Measurements from ENCODE around the gene OR9G1.

The OR9G1 gene

GRCh38 chr11:56720513-56720912 is 21.6 kb downstream of the OR9G1 start:
- in situ Hi-C loops (cut with MboI; ENCODE audit: low sequenced_read_pairs), result no loop called here
- H3K4me3 ChIP-seq, result no peak overlapping the region
- DNase-seq (ENCODE audit: low spot score in 2 of 2), result no peak
- H3K4me1 ChIP-seq, result no peaks in the 10 kb centered on the region
- H3K9me3 ChIP-seq, result no peaks in the 10 kb centered on the region
- H3K27me3 ChIP-seq (ENCODE audit: low read depth), result no peaks in the 10 kb centered on the region
- H3K36me3 ChIP-seq (replicated peaks), result no peaks in the 10 kb centered on the region

GRCh38 chr11:56740107-56740506 is 41.2 kb downstream of the OR9G1 start:
- no peak for DNase-seq (ENCODE audit: low spot score in 2 of 2)

DNA sequence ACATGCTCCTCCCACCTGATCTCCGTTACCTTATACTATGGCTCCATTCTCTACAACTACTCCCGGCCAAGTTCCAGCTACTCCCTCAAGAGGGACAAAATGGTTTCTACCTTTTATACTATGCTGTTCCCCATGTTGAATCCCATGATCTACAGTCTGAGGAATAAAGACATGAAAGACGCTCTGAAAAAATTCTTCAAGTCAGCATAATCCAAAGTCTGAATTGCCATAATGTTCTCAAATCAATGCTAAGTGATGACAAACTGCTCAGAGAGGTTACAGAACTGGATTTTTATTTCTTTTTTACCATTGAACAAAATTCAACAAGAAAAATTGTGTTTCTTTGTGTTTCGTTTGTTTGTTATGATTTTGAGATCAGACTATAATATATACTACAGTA is 42.0 kb downstream of the OR9G1 start:
- in situ Hi-C loops (cut with MboI; ENCODE audit: low sequenced_read_pairs), result no loop called here
- Histone ChIP-seq H3K9me3 (no peaks in the 10 kb centered on the region), H3K4me3 (no peak overlapping the region), H3K36me3 (replicated peaks) (no peaks in the 10 kb centered on the region), H3K4me1 (no peaks in the 10 kb centered on the region), H3K27me3 (ENCODE audit: low read depth) (no peaks in the 10 kb centered on the region)
- no peak for DNase-seq (ENCODE audit: low spot score in 2 of 2)

More at GRCh38 chr11:56740107-56740506, 41.2 kb downstream of the OR9G1 start:
- Histone ChIP-seq H3K27me3 (ENCODE audit: low read depth) (no peaks in the 10 kb centered on the region), H3K4me1 (no peaks in the 10 kb centered on the region), H3K9me3 (no peaks in the 10 kb centered on the region), H3K36me3 (replicated peaks) (no peaks in the 10 kb centered on the region), H3K4me3 (no peak overlapping the region)
- in situ Hi-C loops (cut with MboI; ENCODE audit: low sequenced_read_pairs), result no loop called here

- H3K36me3 ChIP-seq (replicated peaks), result no peaks in the 10 kb centered on the region
- DNase-seq (ENCODE audit: low spot score in 2 of 2), result no peak
- no peak within 1 kb of the TSS for H3K4me3 ChIP-seq
- in situ Hi-C loops (cut with MboI; ENCODE audit: low sequenced_read_pairs), result no loop called here
- no peaks in the 10 kb centered on the region for H3K9me3 ChIP-seq
- no peaks in the 10 kb centered on the region for H3K4me1 ChIP-seq
- no peaks in the 10 kb centered on the region for H3K27me3 ChIP-seq (ENCODE audit: low read depth)
These were observed 49.7 kb downstream of the OR9G1 start, which contains the start of gene OR9G4 for GRCh38 chr11:56748597-56748996. Gene OR9G4 (minus strand): TSS chr11:56748697. CDS start chr11:56743766, 4,931 bp downstream.

GRCh38 chr11:56750190-56750589 is 51.3 kb downstream of the OR9G1 start:
- H3K9me3 ChIP-seq, result no peaks in the 10 kb centered on the region
- H3K27me3 ChIP-seq (ENCODE audit: low read depth), result no peaks in the 10 kb centered on the region
- no peaks in the 10 kb centered on the region for H3K36me3 ChIP-seq (replicated peaks)
- in situ Hi-C loops (cut with MboI; ENCODE audit: low sequenced_read_pairs), result no loop called here
- no peak for DNase-seq (ENCODE audit: low spot score in 2 of 2)
- H3K4me3 ChIP-seq, result no peak overlapping the region
- H3K4me1 ChIP-seq, result no peaks in the 10 kb centered on the region

DNA sequence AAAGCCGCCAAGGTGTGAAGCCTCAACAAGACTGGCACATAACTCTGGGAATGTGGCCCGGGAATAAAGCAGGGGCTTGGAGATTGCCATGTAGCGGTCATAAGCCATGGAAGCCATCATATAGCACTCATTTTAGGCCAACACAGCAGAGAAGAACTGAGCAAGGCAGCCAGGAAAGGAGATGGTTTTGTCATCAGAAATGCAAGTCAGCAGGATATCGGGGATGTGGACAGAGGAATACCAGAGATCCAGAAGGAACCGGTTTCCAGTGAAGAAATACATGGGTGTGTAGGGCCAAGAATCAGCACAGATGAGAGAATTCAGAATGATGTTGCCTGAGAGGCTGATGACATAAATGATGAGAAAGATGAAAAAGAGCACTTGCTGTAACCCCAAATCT is 52.6 kb downstream of the OR9G1 start:
- in situ Hi-C loops (cut with MboI; ENCODE audit: low sequenced_read_pairs), result no loop called here
- no peaks in the 10 kb centered on the region for H3K27me3 ChIP-seq (ENCODE audit: low read depth)

More for the DNA sequence above, 52.6 kb downstream of the OR9G1 start:
- DNase-seq (ENCODE audit: low spot score in 2 of 2), result no peak
- Histone ChIP-seq H3K9me3 (no peaks in the 10 kb centered on the region), H3K4me3 (no peak overlapping the region), H3K4me1 (no peaks in the 10 kb centered on the region), H3K36me3 (replicated peaks) (no peaks in the 10 kb centered on the region)

All from HAP-1 (cell line).